Peyer's patch (tissue), 4 donors: ENCODE measurements around the gene LRSAM1.

Experiments
- POLR2A ChIP-seq, 2 donors: fragments of 450-650 bp; IDR thresholded peaks; one replicate each; pipeline ENCODE4 v1.5.1; 2017; ENCODE audit warnings: antibody characterized with exemption in 2 of 2, mild to moderate bottlenecking in 2 of 2, moderate library complexity in 2 of 2
- TF ChIP-seq, protein P1 (sequence below), 6 experiments: fragments of 450-650 bp in 4 of 6; fragments of 200-600 bp in 2 of 6; sonication (generic) in 1 of 6; IDR thresholded peaks; one replicate each; pipeline ENCODE4 v1.5.1; 2017 to 2019; ENCODE audit warnings: antibody characterized with exemption in 6 of 6, mild to moderate bottlenecking in 3 of 6, moderate library complexity in 1 of 6

DNA sequence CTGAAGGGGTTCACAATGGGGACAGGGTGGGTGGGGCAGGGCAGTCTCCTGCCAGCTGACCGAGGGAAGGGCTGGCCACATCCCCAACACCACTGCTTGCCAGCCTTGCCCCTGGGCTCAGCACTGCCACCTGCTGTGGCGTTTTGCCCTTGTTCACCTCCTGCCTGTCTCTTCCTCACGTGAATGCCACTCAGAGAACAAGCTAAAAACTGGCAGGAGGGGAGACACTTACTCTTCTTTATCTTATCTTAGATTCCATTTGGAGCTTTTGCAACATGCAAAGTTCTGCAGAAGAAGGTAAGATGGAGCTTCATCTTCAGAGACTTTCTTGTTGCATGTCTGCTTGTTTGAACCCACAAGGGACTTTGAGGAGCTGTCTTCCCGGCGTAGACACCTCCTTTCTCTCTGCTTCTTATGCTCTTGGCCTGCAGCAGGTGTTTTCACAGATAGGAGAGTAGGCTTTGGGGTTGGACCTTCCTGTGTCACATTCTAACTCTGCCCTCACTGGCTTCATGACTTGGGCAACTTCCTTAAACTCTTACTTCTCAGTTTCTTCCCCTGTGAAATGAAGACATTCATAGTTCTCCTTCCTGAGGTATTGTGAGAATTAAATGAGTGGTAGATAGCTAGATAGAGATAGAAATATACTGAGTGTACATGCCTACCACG, 4.1 kb downstream of the LRSAM1 start:
- TF ChIP-seq POLR2A (IDR thresholded peaks at IDR 0.05) = no peak
- TF ChIP-seq, protein P1, sequence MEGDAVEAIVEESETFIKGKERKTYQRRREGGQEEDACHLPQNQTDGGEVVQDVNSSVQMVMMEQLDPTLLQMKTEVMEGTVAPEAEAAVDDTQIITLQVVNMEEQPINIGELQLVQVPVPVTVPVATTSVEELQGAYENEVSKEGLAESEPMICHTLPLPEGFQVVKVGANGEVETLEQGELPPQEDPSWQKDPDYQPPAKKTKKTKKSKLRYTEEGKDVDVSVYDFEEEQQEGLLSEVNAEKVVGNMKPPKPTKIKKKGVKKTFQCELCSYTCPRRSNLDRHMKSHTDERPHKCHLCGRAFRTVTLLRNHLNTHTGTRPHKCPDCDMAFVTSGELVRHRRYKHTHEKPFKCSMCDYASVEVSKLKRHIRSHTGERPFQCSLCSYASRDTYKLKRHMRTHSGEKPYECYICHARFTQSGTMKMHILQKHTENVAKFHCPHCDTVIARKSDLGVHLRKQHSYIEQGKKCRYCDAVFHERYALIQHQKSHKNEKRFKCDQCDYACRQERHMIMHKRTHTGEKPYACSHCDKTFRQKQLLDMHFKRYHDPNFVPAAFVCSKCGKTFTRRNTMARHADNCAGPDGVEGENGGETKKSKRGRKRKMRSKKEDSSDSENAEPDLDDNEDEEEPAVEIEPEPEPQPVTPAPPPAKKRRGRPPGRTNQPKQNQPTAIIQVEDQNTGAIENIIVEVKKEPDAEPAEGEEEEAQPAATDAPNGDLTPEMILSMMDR (IDR thresholded peaks at IDR 0.05) = peak in 4 of 6 experiments; percentile 21 to 51 (median 42)
